Measurements from ENCODE around the gene LGALS9.

LGALS9 gene

GRCh38 chr17:27620721-27621120 is 10.3 kb upstream of the LGALS9 start:
- H3K4me3 ChIP-seq (ENCODE audit: low read depth, low read length) = no peak overlapping the region
- TF ChIP-seq CTCF (IDR thresholded peaks at IDR 0.05; ENCODE audit: low read depth, low read length, missing control alignments) = no peak
- DNase-seq (ENCODE audit: low read depth) = no peak

- no peak overlapping the region for H3K4me3 ChIP-seq (ENCODE audit: low read depth, low read length)
- DNase-seq (ENCODE audit: low read depth) = no peak
- TF ChIP-seq CTCF (IDR thresholded peaks at IDR 0.05; ENCODE audit: low read depth, low read length, missing control alignments) = no peak
These were observed 9.5 kb upstream of the LGALS9 start for GRCh38 chr17:27621536-27621935.

- TF ChIP-seq CTCF (IDR thresholded peaks at IDR 0.05; ENCODE audit: low read depth, low read length, missing control alignments) = no peak
- no peak overlapping the region for H3K4me3 ChIP-seq (ENCODE audit: low read depth, low read length)
- no peak for DNase-seq (ENCODE audit: low read depth)
These were observed 8.9 kb upstream of the LGALS9 start for GRCh38 chr17:27621942-27622559.

- TF ChIP-seq CTCF (IDR thresholded peaks at IDR 0.05; ENCODE audit: low read depth, low read length, missing control alignments) = no peak
- DNase-seq (ENCODE audit: low read depth) = no peak
- no peak overlapping the region for H3K4me3 ChIP-seq (ENCODE audit: low read depth, low read length)
These were observed 8.0 kb upstream of the LGALS9 start for GRCh38 chr17:27622986-27623385.

GRCh38 chr17:27623614-27624013 is 7.4 kb upstream of the LGALS9 start:
- no peak for TF ChIP-seq CTCF (IDR thresholded peaks at IDR 0.05; ENCODE audit: low read depth, low read length, missing control alignments)
- no peak for DNase-seq (ENCODE audit: low read depth)
- no peak overlapping the region for H3K4me3 ChIP-seq (ENCODE audit: low read depth, low read length)

GRCh38 chr17:27624539-27624938 is 6.4 kb upstream of the LGALS9 start:
- TF ChIP-seq CTCF (IDR thresholded peaks at IDR 0.05; ENCODE audit: low read depth, low read length, missing control alignments) = no peak
- no peak overlapping the region for H3K4me3 ChIP-seq (ENCODE audit: low read depth, low read length)
- DNase-seq (ENCODE audit: low read depth) = no peak

GRCh38 chr17:27625856-27626255 is 5.1 kb upstream of the LGALS9 start:
- H3K4me3 ChIP-seq (ENCODE audit: low read depth, low read length) = no peak overlapping the region
- no peak for DNase-seq (ENCODE audit: low read depth)
- no peak for TF ChIP-seq CTCF (IDR thresholded peaks at IDR 0.05; ENCODE audit: low read depth, low read length, missing control alignments)

Measured in GM12864 (cell line).